CD4-positive, CD25-positive, alpha-beta regulatory T cell (primary cell): ENCODE data around the gene CD48. TPM values are rescaled to one million over a fixed set of nuclear protein-coding genes. Genes with fewer than 3 reads are reported as not detected.

Experiments used
- ATAC-seq, 2 donors: fragments of 150-1000 bp; cut with Tn5 transposase; one replicate each; pipeline ENCODE4 v1.10.0; 2021; ENCODE audit warnings: low read depth in 2 of 2, moderate number of reproducible peaks in 2 of 2, moderate library complexity in 1 of 2
- DNase-seq, 3 donors: peaks; one replicate each; pipeline versions ENCODE4 v3.0.0 to v3.0.0-alpha.2; 2012 to 2022; ENCODE audit warnings: mixed read lengths in 1 of 3
- H3K27ac ChIP-seq: one replicate; pipeline ENCODE4 v1.7.0; 2013; ENCODE audit warnings: mild to moderate bottlenecking, low read length; ENCODE audit not compliant: insufficient read depth, poor library complexity, severe bottlenecking
- H3K27me3 ChIP-seq: one replicate; pipeline ENCODE4 v1.7.0; 2013; ENCODE audit warnings: low read length; ENCODE audit not compliant: control insufficient read depth, insufficient read depth
- H3K36me3 ChIP-seq: one replicate; pipeline ENCODE4 v1.7.0; 2013; ENCODE audit warnings: mild to moderate bottlenecking, low read length, moderate library complexity; ENCODE audit not compliant: control insufficient read depth, insufficient read depth
- H3K4me1 ChIP-seq: 2 replicates; pipeline ENCODE4 v1.7.0; 2013; ENCODE audit warnings: mild to moderate bottlenecking, low read length; ENCODE audit not compliant: insufficient read depth, control insufficient read depth, poor library complexity, severe bottlenecking
- H3K4me3 ChIP-seq: one replicate; pipeline ENCODE4 v1.7.0; 2013; ENCODE audit warnings: low read depth, mild to moderate bottlenecking, low read length, moderate library complexity
- H3K9me3 ChIP-seq, 2 experiments: 1 replicate in 1 of 2; 2 replicates in 1 of 2; pipeline ENCODE4 v1.7.0; 2013; ENCODE audit warnings: low read length in 2 of 2, mild to moderate bottlenecking in 1 of 2, moderate library complexity in 1 of 2; ENCODE audit not compliant: control insufficient read depth in 2 of 2
- H3K27ac Mint-ChIP-seq, 3 donors: one replicate each; pipeline ENCODE4 v1.8.0; 2020 to 2022; ENCODE audit warnings: mild to moderate bottlenecking in 3 of 3, mixed read lengths in 3 of 3, moderate library complexity in 2 of 3
- H3K27me3 Mint-ChIP-seq: one replicate; pipeline ENCODE4 v1.8.0; 2022; ENCODE audit warnings: mild to moderate bottlenecking, mixed read lengths
- H3K36me3 Mint-ChIP-seq: one replicate; pipeline ENCODE4 v1.8.0; 2020; ENCODE audit warnings: mixed read lengths
- H3K4me1 Mint-ChIP-seq, 4 donors: one replicate each; pipeline ENCODE4 v1.8.0; 2020 to 2022; ENCODE audit warnings: mixed read lengths in 4 of 4, mild to moderate bottlenecking in 1 of 4
- H3K4me3 Mint-ChIP-seq, 4 donors: one replicate each; pipeline ENCODE4 v1.8.0; 2020 to 2022; ENCODE audit warnings: mild to moderate bottlenecking in 4 of 4, mixed read lengths in 4 of 4, moderate library complexity in 3 of 4
- H3K9me3 Mint-ChIP-seq, 7 donors: one replicate each; pipeline ENCODE4 v1.8.0; 2020 to 2022; ENCODE audit warnings: mixed read lengths in 7 of 7, mild to moderate bottlenecking in 3 of 7, moderate library complexity in 2 of 7
- polyA plus RNA-seq, 4 donors: library from polyadenylated mRNA; unstranded; fragments of 300-500 nt; fragmentation: Illumina TruSeq; gene quantifications; one replicate each; pipeline ENCODE4 v1.2.3, GENCODE V29; 2021
- total RNA-seq: library from RNA; stranded (reverse); gene quantifications from one replicate; pipeline ENCODE4 v1.2.3, GENCODE V29; 2022

CD48 gene
- total and polyA plus RNA-seq, 5 donors from 2014 or later, result 196 to 290 (median 242) TPM

DNA sequence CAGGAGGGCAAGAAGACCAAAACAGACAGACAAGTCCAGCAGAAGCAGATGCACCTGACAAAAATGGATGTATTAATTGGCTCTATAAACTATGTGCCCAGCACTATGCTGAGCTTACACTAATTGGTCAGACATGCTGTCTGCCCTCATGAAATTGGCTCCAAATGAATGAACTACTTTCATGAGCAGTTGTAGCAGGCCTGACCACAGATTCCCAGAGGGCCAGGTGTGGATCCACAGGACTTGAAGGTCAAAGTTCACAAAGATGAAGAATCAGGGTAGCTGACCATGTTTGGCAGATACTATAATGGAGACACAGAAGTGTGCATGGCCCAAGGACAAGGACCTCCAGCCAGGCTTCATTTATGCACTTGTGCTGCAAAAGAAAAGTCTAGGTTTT is 42.0 kb upstream of the CD48 start:
- H3K4me1 Mint-ChIP-seq, result peaks cover 0 to 4% (median 0%) of the 10 kb centered on the region in 4 donors
- Histone ChIP-seq H3K4me1 (no peaks in the 10 kb centered on the region), H3K36me3 (no peaks in the 10 kb centered on the region), H3K4me3 (no peak overlapping the region), H3K9me3 (no peaks in the 10 kb centered on the region), H3K27ac (no peak overlapping the region), H3K27me3 (no peaks in the 10 kb centered on the region)
- H3K9me3 Mint-ChIP-seq, result no peaks in the 10 kb centered on the region
- DNase-seq (no peak), ATAC-seq (no peak)
- no peaks in the 10 kb centered on the region for H3K36me3 Mint-ChIP-seq
- no peak overlapping the region for H3K27ac Mint-ChIP-seq
- H3K4me3 Mint-ChIP-seq, result no peak overlapping the region
- H3K27me3 Mint-ChIP-seq, result peaks cover 9% of the 10 kb centered on the region

DNA sequence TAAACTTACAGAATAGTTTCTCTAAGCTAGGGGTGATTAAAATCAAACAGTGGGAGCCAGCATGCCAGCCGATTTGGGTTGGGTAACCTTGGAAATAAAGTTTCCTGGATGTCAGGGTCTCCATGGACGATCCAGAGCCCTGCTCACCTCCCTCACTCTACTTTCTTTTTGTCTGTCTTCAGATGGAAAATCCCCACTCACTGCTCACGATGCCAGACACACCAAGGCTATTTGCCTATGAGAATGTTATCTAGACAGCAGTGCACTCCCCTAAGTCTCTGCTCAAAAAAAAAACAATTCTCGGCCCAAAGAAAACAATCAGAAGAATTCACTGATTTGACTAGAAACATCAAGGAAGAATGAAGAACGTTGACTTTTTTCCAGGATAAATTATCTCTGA is 41.3 kb upstream of the CD48 start:
- H3K36me3 Mint-ChIP-seq, result no peaks in the 10 kb centered on the region
- Histone ChIP-seq H3K27me3 (no peaks in the 10 kb centered on the region), H3K9me3 (no peaks in the 10 kb centered on the region), H3K36me3 (no peaks in the 10 kb centered on the region), H3K4me1 (no peaks in the 10 kb centered on the region), H3K4me3 (no peak overlapping the region), H3K27ac (no peak overlapping the region)
- no peak for ATAC-seq
- H3K4me1 Mint-ChIP-seq, result peaks cover 0 to 4% (median 0%) of the 10 kb centered on the region in 4 donors
- H3K27me3 Mint-ChIP-seq, result peaks cover 13% of the 10 kb centered on the region
- no peaks in the 10 kb centered on the region for H3K9me3 Mint-ChIP-seq
- no peak for DNase-seq
- H3K4me3 Mint-ChIP-seq, result no peak overlapping the region
- no peak overlapping the region for H3K27ac Mint-ChIP-seq

- Histone ChIP-seq H3K27me3 (no peaks in the 10 kb centered on the region), H3K27ac (no peak overlapping the region), H3K4me3 (no peak overlapping the region), H3K9me3 (no peaks in the 10 kb centered on the region), H3K36me3 (no peaks in the 10 kb centered on the region), H3K4me1 (no peaks in the 10 kb centered on the region)
- H3K36me3 Mint-ChIP-seq, result no peaks in the 10 kb centered on the region
- DNase-seq, result no peak
- no peak for ATAC-seq
- H3K27me3 Mint-ChIP-seq, result peaks cover 16% of the 10 kb centered on the region
- H3K4me3 Mint-ChIP-seq, result no peak overlapping the region
- no peaks in the 10 kb centered on the region for H3K9me3 Mint-ChIP-seq
- H3K4me1 Mint-ChIP-seq, result peaks cover 0 to 4% (median 0%) of the 10 kb centered on the region in 4 donors
- no peak overlapping the region for H3K27ac Mint-ChIP-seq
Observed at GRCh38 chr1:160752406-160752805, 40.8 kb upstream of the CD48 start.

DNA sequence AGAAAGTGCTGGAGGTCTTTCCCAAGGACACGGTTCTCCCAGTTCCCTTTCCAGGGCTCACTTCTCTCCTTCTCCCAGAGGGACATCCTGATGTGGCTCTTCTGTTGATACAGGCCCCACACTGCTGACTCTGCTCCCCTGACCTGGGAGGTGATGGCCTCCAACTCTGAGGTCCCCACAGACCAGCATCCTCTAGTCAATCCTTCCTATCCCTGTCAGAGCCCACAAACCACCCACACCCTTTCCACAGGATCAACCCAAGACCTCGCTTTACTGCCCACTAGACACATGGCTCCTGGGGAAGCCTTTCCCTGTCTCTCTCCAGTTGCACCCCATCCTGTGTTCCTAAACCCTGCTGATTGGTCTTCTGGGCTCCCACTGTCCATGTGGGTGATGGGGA is 39.0 kb upstream of the CD48 start:
- Mint-ChIP-seq H3K36me3 (no peaks in the 10 kb centered on the region), H3K9me3 (no peaks in the 10 kb centered on the region), H3K27ac (no peak overlapping the region), H3K4me1 (peaks cover 0 to 4% (median 0%) of the 10 kb centered on the region in 4 donors), H3K27me3 (peaks cover 20% of the 10 kb centered on the region), H3K4me3 (no peak overlapping the region)
- Histone ChIP-seq H3K27me3 (no peaks in the 10 kb centered on the region), H3K4me1 (no peaks in the 10 kb centered on the region), H3K9me3 (no peaks in the 10 kb centered on the region), H3K27ac (no peak overlapping the region), H3K4me3 (no peak overlapping the region), H3K36me3 (no peaks in the 10 kb centered on the region)
- DNase-seq (no peak), ATAC-seq (no peak)

- no peak overlapping the region for H3K4me3 ChIP-seq
- no peaks in the 10 kb centered on the region for H3K36me3 ChIP-seq
- Mint-ChIP-seq H3K36me3 (no peaks in the 10 kb centered on the region), H3K27me3 (peaks cover 15% of the 10 kb centered on the region), H3K4me3 (no peak overlapping the region), H3K9me3 (no peaks in the 10 kb centered on the region), H3K27ac (no peak overlapping the region), H3K4me1 (peaks cover 9 to 16% (median 14%) of the 10 kb centered on the region in 4 donors)
- no peak overlapping the region for H3K27ac ChIP-seq
- H3K27me3 ChIP-seq, result no peaks in the 10 kb centered on the region
- H3K4me1 ChIP-seq, result no peaks in the 10 kb centered on the region
- ATAC-seq, result no peak
- H3K9me3 ChIP-seq, result no peaks in the 10 kb centered on the region
- DNase-seq, result no peak
Observed at GRCh38 chr1:160748878-160749269, 37.3 kb upstream of the CD48 start.

DNA sequence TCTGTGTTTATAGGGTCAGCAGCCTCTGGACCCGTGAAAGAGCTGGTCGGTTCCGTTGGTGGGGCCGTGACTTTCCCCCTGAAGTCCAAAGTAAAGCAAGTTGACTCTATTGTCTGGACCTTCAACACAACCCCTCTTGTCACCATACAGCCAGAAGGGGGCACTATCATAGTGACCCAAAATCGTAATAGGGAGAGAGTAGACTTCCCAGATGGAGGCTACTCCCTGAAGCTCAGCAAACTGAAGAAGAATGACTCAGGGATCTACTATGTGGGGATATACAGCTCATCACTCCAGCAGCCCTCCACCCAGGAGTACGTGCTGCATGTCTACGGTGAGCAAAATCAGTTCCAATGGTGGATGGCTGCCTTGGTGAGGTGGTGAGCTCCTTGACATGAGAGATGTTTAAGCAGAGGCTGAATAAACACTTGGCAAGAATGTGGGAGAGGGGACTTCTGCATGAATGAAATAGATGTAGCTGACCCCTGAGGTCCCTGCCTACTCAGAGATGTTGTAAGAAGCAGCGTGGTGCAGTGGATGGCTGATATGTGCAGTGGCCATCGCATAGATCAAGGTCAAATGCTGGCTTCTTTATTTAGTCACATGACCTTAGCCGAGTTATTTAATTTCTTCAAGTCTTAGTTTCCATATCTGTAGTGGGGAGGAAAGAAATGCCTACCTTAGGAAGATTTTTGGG is 36.7 kb upstream of the CD48 start:
- H3K36me3 ChIP-seq, result no peaks in the 10 kb centered on the region
- Mint-ChIP-seq H3K9me3 (no peaks in the 10 kb centered on the region), H3K27ac (no peak overlapping the region), H3K27me3 (peaks cover 15% of the 10 kb centered on the region), H3K4me3 (no peak overlapping the region), H3K36me3 (no peaks in the 10 kb centered on the region), H3K4me1 (peaks cover 11 to 18% (median 16%) of the 10 kb centered on the region in 4 donors)
- no peaks in the 10 kb centered on the region for H3K27me3 ChIP-seq
- no peaks in the 10 kb centered on the region for H3K9me3 ChIP-seq
- no peaks in the 10 kb centered on the region for H3K4me1 ChIP-seq
- DNase-seq (no peak), ATAC-seq (no peak)
- no peak overlapping the region for H3K27ac ChIP-seq
- H3K4me3 ChIP-seq, result no peak overlapping the region

GRCh38 chr1:160747717-160748116 is 36.1 kb upstream of the CD48 start:
- Mint-ChIP-seq H3K4me3 (no peak overlapping the region), H3K4me1 (peaks cover 11 to 21% (median 16%) of the 10 kb centered on the region in 4 donors), H3K36me3 (no peaks in the 10 kb centered on the region), H3K9me3 (no peaks in the 10 kb centered on the region), H3K27ac (no peak overlapping the region), H3K27me3 (peaks cover 15% of the 10 kb centered on the region)
- Histone ChIP-seq H3K4me1 (no peaks in the 10 kb centered on the region), H3K27me3 (no peaks in the 10 kb centered on the region), H3K27ac (no peak overlapping the region), H3K9me3 (no peaks in the 10 kb centered on the region), H3K36me3 (no peaks in the 10 kb centered on the region), H3K4me3 (no peak overlapping the region)
- DNase-seq, result no peak
- ATAC-seq, result no peak

DNA sequence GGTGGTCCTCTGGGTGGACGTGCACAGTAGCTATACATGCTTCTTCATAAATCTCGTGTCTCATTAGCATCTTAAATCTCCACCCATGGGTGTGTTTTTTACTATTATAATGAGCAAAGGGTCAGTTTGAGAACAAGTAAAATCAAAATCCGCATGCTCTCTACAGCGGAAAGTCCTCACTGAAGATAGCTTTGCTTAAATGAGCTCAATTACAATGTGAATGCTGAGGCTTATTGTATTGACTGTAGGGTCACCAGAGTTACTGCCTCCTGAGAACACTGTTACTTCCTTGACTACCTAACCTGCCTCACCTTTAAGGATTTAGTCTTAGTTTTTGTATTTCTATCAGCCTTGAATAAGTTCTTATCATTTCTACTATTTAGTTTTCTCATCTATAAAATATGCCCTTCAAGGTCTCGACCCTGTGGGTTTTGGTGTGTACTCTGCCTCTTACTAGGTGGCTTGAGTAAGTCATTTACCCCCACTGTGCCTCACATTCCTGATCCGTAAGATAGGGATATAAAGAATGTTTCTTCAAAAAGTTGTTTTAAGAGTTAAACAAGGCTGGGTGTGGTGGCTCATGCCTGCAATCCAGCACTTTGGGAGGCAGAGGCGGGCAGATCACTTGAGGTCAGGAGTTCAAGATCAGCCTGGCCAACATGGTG is 35.3 kb upstream of the CD48 start:
- Histone ChIP-seq H3K9me3 (no peaks in the 10 kb centered on the region), H3K4me3 (no peak overlapping the region), H3K27me3 (no peaks in the 10 kb centered on the region), H3K4me1 (no peaks in the 10 kb centered on the region), H3K27ac (no peak overlapping the region), H3K36me3 (no peaks in the 10 kb centered on the region)
- no peak overlapping the region for H3K4me3 Mint-ChIP-seq
- no peaks in the 10 kb centered on the region for H3K36me3 Mint-ChIP-seq
- DNase-seq (no peak), ATAC-seq (no peak)
- H3K9me3 Mint-ChIP-seq, result no peaks in the 10 kb centered on the region
- peaks cover 15% of the 10 kb centered on the region for H3K27me3 Mint-ChIP-seq
- peaks cover 11 to 23% (median 15%) of the 10 kb centered on the region in 4 donors for H3K4me1 Mint-ChIP-seq
- no peak overlapping the region for H3K27ac Mint-ChIP-seq
